ENCODE results near the gene BNC1. TPM values are rescaled to one million over a fixed set of nuclear protein-coding genes. Genes with fewer than 3 reads are reported as not detected.

BNC1 gene
- total RNA-seq, 3 donors from 2014 or later: not detected

- Mint-ChIP-seq H3K36me3 (ENCODE audit: insufficient read depth) (no peaks in the 10 kb centered on the region), H3K27me3 (ENCODE audit: low read depth) (peaks cover 16% of the 10 kb centered on the region), H3K4me3 (no peak overlapping the region), H3K4me1 (ENCODE audit: low read depth) (no peaks in the 10 kb centered on the region), H3K9me3 (no peaks in the 10 kb centered on the region)
- no peak for DNase-seq
- ATAC-seq: no peak
Measured at GRCh38 chr15:83308671-83309070, 24.2 kb upstream of the BNC1 start.

GRCh38 chr15:83306561-83306960, 22.1 kb upstream of the BNC1 start:
- H3K27me3 Mint-ChIP-seq (ENCODE audit: low read depth): peaks cover 20% of the 10 kb centered on the region
- H3K9me3 Mint-ChIP-seq: no peaks in the 10 kb centered on the region
- DNase-seq: no peak
- no peaks in the 10 kb centered on the region for H3K4me1 Mint-ChIP-seq (ENCODE audit: low read depth)
- H3K36me3 Mint-ChIP-seq (ENCODE audit: insufficient read depth): no peaks in the 10 kb centered on the region
- ATAC-seq: no peak
- H3K4me3 Mint-ChIP-seq: no peak overlapping the region

GRCh38 chr15:83305704-83306291, 21.3 kb upstream of the BNC1 start:
- H3K4me3 Mint-ChIP-seq: no peak overlapping the region
- no peaks in the 10 kb centered on the region for H3K36me3 Mint-ChIP-seq (ENCODE audit: insufficient read depth)
- H3K4me1 Mint-ChIP-seq (ENCODE audit: low read depth): no peaks in the 10 kb centered on the region
- no peaks in the 10 kb centered on the region for H3K9me3 Mint-ChIP-seq
- H3K27me3 Mint-ChIP-seq (ENCODE audit: low read depth): peaks cover 23% of the 10 kb centered on the region
- DNase-seq (no peak), ATAC-seq (no peak)

GRCh38 chr15:83304861-83305703, 20.6 kb upstream of the BNC1 start:
- no peak for DNase-seq
- H3K4me1 Mint-ChIP-seq (ENCODE audit: low read depth): no peaks in the 10 kb centered on the region
- H3K36me3 Mint-ChIP-seq (ENCODE audit: insufficient read depth): no peaks in the 10 kb centered on the region
- H3K27me3 Mint-ChIP-seq (ENCODE audit: low read depth): peaks cover 25% of the 10 kb centered on the region
- no peak for ATAC-seq
- H3K9me3 Mint-ChIP-seq: no peaks in the 10 kb centered on the region
- H3K4me3 Mint-ChIP-seq: no peak overlapping the region

GRCh38 chr15:83303535-83303934, 19.1 kb upstream of the BNC1 start:
- Mint-ChIP-seq H3K9me3 (no peaks in the 10 kb centered on the region), H3K4me3 (no peak overlapping the region), H3K4me1 (ENCODE audit: low read depth) (no peaks in the 10 kb centered on the region), H3K36me3 (ENCODE audit: insufficient read depth) (no peaks in the 10 kb centered on the region), H3K27me3 (ENCODE audit: low read depth) (peaks cover 25% of the 10 kb centered on the region)
- no peak for ATAC-seq
- DNase-seq: no peak

GRCh38 chr15:83300826-83301225, 16.4 kb upstream of the BNC1 start:
- no peak for ATAC-seq
- Mint-ChIP-seq H3K27me3 (ENCODE audit: low read depth) (peaks cover 36% of the 10 kb centered on the region), H3K36me3 (ENCODE audit: insufficient read depth) (no peaks in the 10 kb centered on the region), H3K4me1 (ENCODE audit: low read depth) (no peaks in the 10 kb centered on the region), H3K4me3 (no peak overlapping the region), H3K9me3 (no peaks in the 10 kb centered on the region)
- no peak for DNase-seq

GRCh38 chr15:83299462-83299861, 15.0 kb upstream of the BNC1 start:
- Mint-ChIP-seq H3K9me3 (no peaks in the 10 kb centered on the region), H3K4me1 (ENCODE audit: low read depth) (no peaks in the 10 kb centered on the region), H3K27me3 (ENCODE audit: low read depth) (peaks cover 32% of the 10 kb centered on the region), H3K36me3 (ENCODE audit: insufficient read depth) (no peaks in the 10 kb centered on the region), H3K4me3 (no peak overlapping the region)
- DNase-seq (no peak), ATAC-seq (no peak)

GRCh38 chr15:83295417-83295816, 11.0 kb upstream of the BNC1 start:
- H3K36me3 Mint-ChIP-seq (ENCODE audit: insufficient read depth): no peaks in the 10 kb centered on the region
- H3K27me3 Mint-ChIP-seq (ENCODE audit: low read depth): peaks cover 24% of the 10 kb centered on the region
- ATAC-seq: no peak
- H3K4me1 Mint-ChIP-seq (ENCODE audit: low read depth): no peaks in the 10 kb centered on the region
- H3K4me3 Mint-ChIP-seq: no peak overlapping the region
- H3K9me3 Mint-ChIP-seq: no peaks in the 10 kb centered on the region
- no peak for DNase-seq

GRCh38 chr15:83293201-83293600, 8.7 kb upstream of the BNC1 start:
- Mint-ChIP-seq H3K4me1 (ENCODE audit: low read depth) (no peaks in the 10 kb centered on the region), H3K4me3 (no peak overlapping the region), H3K27me3 (ENCODE audit: low read depth) (peaks cover 36% of the 10 kb centered on the region), H3K9me3 (no peaks in the 10 kb centered on the region), H3K36me3 (ENCODE audit: insufficient read depth) (no peaks in the 10 kb centered on the region)
- ATAC-seq (no peak), DNase-seq (no peak)

GRCh38 chr15:83292317-83292716, 7.9 kb upstream of the BNC1 start:
- ATAC-seq (no peak), DNase-seq (no peak)
- H3K36me3 Mint-ChIP-seq (ENCODE audit: insufficient read depth): no peaks in the 10 kb centered on the region
- H3K4me1 Mint-ChIP-seq (ENCODE audit: low read depth): no peaks in the 10 kb centered on the region
- H3K4me3 Mint-ChIP-seq: no peak overlapping the region
- H3K9me3 Mint-ChIP-seq: no peaks in the 10 kb centered on the region
- H3K27me3 Mint-ChIP-seq (ENCODE audit: low read depth): peaks cover 42% of the 10 kb centered on the region

- Mint-ChIP-seq H3K4me3 (no peak overlapping the region), H3K27me3 (ENCODE audit: low read depth) (peaks cover 46% of the 10 kb centered on the region), H3K4me1 (ENCODE audit: low read depth) (peaks cover 3% of the 10 kb centered on the region), H3K36me3 (ENCODE audit: insufficient read depth) (no peaks in the 10 kb centered on the region), H3K9me3 (no peaks in the 10 kb centered on the region)
- DNase-seq (no peak), ATAC-seq (no peak)
Measured at GRCh38 chr15:83290236-83290635, 5.8 kb upstream of the BNC1 start.

GRCh38 chr15:83289160-83289559, 4.7 kb upstream of the BNC1 start:
- no peaks in the 10 kb centered on the region for H3K36me3 Mint-ChIP-seq (ENCODE audit: insufficient read depth)
- peaks cover 46% of the 10 kb centered on the region for H3K27me3 Mint-ChIP-seq (ENCODE audit: low read depth)
- H3K4me1 Mint-ChIP-seq (ENCODE audit: low read depth): peaks cover 3% of the 10 kb centered on the region
- H3K9me3 Mint-ChIP-seq: no peaks in the 10 kb centered on the region
- H3K4me3 Mint-ChIP-seq: no peak overlapping the region
- DNase-seq: no peak
- ATAC-seq: no peak

GRCh38 chr15:83288381-83288801, 3.9 kb upstream of the BNC1 start:
- DNase-seq (no peak), ATAC-seq (no peak)
- Mint-ChIP-seq H3K27me3 (ENCODE audit: low read depth) (peaks cover 49% of the 10 kb centered on the region), H3K36me3 (ENCODE audit: insufficient read depth) (no peaks in the 10 kb centered on the region), H3K4me3 (no peak overlapping the region), H3K4me1 (ENCODE audit: low read depth) (peaks cover 5% of the 10 kb centered on the region), H3K9me3 (no peaks in the 10 kb centered on the region)

- ATAC-seq: no peak
Measured at GRCh38 chr15:83287541-83288027, 3.1 kb upstream of the BNC1 start.

GRCh38 chr15:83285979-83286553, 1.6 kb upstream of the BNC1 start:
- Mint-ChIP-seq H3K4me3 (no peak overlapping the region), H3K9me3 (no peaks in the 10 kb centered on the region), H3K36me3 (ENCODE audit: insufficient read depth) (no peaks in the 10 kb centered on the region), H3K27me3 (ENCODE audit: low read depth) (peaks cover 63% of the 10 kb centered on the region), H3K4me1 (ENCODE audit: low read depth) (peaks cover 10% of the 10 kb centered on the region)
- DNase-seq (no peak), ATAC-seq (no peak)

More at GRCh38 chr15:83287541-83288027, 3.1 kb upstream of the BNC1 start:
- Mint-ChIP-seq H3K27me3 (ENCODE audit: low read depth) (peaks cover 51% of the 10 kb centered on the region), H3K9me3 (no peaks in the 10 kb centered on the region), H3K36me3 (ENCODE audit: insufficient read depth) (no peaks in the 10 kb centered on the region), H3K4me1 (ENCODE audit: low read depth) (peaks cover 10% of the 10 kb centered on the region), H3K4me3 (no peak overlapping the region)
- no peak for DNase-seq
